Stimulated activated CD8-positive, alpha-beta memory T cell treated with anti-CD3 and anti-CD28 coated beads, Interleukin-15, amount 100 ng/mL, for 1 hour (primary cell): Measurements from ENCODE around the gene SPRN.
"Not testable (repeated sequence)": the region's sequence is repeated elsewhere in the genome, so short reads cannot be mapped to it uniquely, and the experiment has no call there.

Source experiments
- DNase-seq: peaks from one replicate; pipeline ENCODE4 v3.0.0-alpha.2; 2020; ENCODE audit warnings: low read depth

Gene SPRN

DNA sequence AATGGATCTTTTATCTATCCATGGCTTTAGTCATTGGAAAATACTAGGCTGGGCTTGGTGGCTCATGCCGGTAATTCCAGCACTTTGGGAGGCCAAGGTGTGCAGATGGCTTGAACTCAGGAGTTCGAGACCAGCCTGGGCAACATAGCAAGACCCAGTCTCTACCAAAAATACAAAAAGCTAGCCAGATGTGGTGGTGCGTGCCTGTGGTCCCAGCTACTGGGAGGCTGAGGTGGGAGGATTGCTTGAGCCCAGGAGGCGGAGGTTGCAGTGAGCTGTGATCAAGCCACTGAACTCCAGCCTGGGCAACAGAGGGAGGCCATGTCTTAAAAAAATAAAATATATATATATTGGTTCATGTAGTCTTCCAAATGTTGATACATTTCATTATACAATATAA, 37.5 kb downstream of the SPRN start:
- DNase-seq = not testable (repeated sequence)

DNA sequence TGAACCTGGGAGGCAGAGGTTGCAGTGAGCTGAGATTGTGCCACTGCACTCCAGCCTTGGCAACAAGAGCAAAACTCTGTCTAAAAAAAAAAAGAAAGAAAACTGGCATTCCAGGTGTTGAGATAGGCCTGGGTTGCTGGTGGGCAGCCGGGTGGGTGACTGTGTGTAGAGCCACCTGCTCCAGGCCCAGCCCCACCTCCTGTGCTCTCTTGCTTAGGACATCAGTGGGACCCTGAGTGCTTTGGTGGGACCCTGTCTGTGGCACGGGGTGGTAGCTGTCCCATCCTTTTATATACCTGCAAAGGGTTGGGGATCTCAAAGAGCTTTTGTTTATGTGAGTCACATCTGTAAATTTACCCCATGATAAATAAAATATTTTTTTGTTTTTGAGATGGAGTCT, 39.2 kb downstream of the SPRN start:
- DNase-seq = no peak

DNA sequence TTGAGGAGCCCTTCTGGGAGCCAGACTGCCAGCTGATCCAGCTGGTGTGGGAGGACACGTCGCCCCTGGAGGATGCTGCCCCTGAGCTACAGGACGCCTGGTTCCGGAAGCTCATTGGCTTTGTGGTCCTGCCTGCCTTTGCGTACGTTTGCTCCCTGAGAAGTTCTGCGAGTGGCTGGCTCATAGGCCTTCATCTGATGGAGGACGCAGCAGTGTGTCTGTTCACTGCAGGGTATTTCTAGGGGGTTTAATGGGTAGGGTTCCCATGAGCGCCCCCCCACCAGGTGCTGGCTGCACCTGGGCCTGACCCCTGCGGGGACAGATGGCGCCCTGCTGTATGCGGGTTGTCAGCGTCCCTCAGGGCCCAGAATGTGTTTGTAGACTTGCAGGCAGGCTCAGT, 40.4 kb downstream of the SPRN start:
- no peak for DNase-seq

DNA sequence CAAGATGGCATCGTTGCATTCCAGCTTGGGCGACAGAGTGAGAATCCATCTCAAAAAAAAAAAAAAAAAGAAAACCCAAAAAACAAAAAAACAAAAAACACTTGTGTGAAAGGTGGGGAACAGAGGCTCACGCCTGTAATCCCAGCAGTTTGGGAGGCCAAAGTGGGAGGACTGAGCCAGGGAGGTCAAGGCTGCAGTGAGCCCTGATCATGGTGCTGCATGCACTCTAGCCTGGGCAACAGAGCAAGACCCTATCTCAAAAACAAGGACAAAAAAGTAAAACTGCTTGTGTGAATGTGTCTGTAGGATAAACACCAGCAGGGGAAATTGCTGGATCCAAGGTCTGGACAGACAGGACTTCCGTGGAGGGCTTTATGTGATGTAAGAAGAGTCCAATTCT, 40.9 kb downstream of the SPRN start:
- no peak for DNase-seq

DNA sequence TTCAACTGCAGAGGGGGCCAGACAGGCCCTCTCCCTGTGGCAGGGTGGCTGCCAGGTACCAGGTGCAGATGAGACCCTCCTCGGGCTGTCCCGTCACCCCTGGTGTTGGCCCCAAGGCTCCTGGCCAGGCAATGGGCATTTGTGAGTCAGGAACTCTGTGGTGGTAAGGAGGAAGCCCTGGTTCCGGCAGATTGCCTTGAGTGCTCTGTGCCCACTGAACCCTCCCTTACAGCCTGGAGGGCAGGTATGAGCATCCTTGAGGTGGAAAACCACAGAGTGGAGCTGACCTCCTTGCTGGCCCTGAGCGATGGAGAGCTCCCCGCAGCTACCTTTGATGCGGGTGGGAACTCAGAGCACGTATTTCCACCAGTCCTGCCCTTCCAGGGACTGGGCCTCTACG, 43.4 kb downstream of the SPRN start:
- no peak for DNase-seq

DNA sequence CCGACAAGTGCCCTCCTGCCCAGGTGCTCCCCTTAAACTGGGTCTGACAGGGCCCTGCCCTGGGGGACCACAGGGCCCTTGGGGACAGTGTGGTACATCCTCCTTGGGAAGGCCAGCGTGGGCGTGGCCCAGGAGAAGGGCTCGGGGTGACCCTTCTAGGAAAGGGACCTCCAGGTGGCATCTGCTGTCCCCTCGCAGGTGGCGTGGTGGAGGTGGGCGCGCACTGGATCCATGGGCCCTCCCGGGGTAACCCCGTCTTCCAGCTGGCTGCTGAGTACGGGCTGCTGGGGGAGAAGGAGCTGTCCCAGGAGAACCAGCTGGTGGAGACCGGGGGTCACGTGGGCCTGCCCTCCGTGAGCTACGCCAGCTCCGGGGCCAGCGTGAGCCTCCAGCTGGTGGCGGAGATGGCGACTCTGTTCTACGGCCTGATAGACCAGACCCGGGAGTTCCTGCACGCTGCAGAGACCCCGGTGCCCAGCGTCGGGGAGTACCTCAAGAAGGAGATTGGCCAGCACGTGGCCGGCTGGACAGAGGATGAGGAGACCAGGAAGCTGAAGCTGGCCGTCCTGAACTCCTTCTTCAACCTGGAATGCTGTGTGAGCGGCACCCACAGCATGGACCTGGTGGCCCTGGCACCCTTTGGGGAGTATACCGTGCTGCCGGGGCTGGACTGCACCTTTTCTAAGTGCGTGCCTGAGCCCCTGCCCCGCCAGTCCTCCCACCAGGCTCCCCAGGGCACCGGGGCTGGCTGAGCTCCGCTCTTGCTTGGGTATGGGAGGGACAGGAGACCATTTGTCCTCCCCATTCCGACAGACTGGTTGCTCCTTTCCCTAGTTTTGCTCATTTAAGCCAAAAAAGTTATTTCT, 44.4 kb downstream of the SPRN start:
- no peak for DNase-seq

DNA sequence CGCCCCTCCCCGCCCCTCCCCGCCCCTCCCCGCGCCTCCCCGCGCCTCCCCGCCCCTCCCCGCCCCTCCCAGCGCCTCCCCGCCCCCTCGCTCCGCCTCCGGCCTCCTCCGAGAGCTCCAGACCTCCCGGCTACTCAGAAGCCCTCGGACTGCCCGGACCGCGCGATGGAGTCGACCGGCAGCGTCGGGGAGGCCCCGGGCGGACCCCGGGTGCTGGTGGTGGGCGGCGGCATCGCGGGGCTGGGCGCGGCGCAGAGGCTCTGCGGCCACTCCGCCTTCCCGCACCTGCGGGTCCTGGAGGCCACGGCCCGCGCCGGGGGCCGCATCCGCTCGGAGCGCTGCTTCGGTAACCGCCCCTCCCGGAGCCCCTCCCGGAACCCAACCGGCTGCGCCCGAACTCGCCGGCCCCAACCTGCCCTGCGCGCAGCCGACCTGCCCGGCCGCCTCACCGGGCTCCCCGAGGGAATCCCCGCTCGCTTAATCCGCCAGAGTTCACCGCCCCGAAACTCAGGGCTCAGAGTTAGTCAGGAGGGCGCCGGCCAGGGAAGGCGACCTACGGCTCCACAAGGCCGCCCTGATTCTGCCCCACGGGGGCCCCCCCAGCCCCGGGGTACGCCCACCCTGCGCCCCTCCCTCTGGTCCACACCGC, 45.1 kb downstream of the SPRN start, which contains the start of gene PAOX:
Gene PAOX, plus strand, starts transcription at position 111 of the 649 bp plus-strand sequence. Its CDS starts 55 bp downstream, at position 166.
- DNase-seq = peak; percentile 18

DNA sequence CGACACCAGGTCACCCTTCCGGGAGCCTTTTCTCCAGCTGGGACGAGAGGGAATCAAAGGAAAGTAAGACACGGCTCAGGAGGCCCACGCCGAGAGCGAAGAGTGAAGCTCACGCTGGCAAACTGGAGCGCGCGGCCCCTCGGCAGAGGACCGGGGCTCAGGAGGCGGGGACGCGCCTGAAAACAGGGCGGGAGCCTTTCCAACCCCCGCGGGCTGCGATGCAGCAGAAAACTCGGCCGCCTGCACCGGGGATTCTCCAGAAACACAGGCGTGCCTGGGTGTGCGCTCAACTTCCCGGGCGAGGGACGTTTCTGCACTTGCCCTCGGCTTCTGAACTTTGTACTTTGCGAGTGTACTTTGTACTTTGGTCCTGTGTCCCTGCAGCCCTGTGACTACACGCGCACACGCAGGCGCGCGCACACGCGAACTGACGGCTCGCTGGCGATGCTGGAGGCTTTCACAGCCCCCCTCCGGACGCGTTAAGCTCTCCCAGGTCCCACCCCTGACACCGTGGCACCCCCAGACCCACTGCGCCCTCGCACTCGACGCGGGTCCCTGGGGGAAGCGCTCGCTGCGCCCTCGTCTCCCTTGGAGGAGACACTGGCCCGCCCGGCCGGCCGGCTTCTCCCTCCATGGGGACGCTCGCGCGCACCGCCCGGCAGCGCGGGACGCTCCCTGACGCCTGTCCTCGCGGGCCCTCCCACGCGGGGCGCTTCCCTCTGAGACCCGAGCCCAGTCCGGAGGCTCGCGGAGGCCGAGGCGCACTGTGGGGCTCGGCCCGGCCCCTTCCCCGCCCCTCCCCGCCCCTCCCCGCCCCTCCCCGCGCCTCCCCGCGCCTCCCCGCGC, 46.0 kb downstream of the SPRN start:
- DNase-seq = peak; percentile 20

DNA sequence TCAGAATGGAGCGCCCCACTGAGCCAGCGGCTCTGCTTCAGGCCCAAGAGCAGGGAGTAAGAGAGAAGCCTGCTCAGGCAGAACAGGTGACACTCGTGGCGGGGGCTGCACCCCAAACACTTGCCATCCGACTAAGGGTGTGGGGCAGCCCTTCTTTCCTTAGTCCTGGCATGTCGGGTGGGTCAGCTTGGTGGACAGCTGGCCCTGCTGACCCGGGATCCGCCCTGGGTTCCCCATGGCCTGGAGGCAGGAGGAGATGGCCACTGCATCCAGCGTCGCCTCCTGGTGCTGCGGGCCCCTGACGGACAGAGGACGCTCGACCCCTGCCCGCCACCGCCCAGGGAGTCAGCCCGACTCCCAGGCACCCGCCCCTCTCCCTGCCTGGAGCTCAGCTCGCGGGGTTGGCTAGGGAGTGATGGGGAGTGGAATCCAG, 46.6 kb downstream of the SPRN start:
- no peak for DNase-seq

DNA sequence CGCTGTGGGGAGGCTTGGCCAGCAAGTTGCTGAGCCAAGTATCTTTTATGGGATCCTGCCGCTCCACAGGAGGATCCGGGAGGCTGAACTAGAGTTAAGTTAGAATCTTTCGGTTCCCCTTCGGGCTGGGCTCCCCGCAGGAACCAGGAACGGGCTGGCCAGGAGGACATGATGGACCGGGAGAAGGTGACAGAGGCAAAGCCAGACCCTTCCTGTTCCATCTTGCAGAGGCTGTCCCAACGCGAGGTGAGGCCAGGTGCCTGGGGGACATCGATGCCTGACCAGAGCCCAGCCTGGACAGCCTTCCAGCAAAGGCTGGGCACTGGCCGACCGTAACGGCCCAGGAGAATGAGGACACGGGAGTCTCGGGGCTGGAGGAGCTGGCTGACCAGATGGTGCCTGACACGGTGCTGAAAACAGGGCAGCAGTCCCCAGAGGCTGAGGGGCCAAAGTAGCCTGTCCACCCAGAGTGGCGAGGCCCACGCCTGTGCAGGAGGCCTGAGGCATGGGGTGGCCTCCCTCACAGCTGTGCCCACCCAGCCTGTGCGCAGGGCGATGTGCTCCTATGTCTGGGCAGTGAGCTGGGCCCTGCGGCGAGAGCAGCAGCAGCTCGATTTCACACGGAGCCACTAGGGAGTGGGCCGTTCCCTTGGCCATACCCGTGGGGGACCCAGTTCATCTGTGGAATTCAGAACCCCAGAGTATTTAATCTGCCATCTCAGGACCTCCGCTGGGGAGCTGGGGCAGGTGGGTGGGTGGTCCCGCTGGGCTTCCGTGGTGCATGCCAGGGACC, 47.2 kb downstream of the SPRN start:
- DNase-seq = no peak

DNA sequence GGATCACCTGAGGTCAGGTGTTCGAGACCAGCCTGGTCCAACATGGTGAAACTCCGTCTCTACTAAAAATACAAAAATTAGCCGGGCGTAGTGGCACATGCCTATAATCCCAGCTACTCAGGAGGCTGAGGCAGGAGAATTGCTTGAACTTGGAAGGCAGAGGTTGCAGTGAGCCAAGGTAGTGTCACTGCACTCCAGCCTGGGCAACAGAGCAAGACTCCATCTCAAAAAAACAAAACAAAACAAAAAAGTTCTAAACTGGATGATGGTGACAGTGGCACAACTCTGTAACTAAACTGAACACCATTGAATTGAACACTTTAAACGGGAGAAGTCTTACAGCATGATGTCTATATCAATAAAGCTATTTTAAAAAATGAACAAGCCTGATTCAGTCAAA, 48.2 kb downstream of the SPRN start:
- DNase-seq = not testable (repeated sequence)

DNA sequence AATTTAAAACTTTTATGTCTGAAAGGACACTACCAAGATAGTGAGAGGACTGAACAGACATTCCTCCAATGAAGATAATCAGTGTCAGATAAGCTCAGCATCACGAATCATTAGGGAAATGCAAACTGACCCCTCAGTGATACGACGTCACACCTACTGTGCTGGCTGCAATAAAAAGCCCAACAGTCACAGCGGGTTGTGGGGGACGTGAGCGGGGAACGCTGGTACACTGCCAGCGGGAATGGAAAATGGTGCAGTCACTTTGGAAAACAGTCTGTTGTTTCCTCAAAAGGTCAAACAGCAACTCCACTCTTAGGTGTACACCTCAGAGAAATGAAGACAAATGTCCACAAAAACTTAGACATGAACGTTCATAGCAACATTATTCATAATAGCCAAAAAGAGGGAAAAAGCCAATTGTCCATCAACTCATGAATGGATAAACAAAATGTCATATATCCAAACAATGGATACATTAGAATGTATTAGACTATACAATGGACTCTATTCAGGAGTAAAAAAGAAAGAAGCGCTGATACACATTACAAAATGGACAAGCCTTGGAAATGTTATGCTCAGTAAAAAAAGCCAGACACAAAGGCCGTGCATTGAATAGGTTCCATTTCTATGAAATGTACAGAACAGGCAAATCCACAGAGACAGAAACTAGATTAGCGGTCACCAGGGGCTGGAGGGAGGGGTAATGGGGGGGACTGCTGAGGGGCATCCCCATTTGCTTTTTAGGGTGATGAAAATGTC, 48.9 kb downstream of the SPRN start:
- DNase-seq = no peak

DNA sequence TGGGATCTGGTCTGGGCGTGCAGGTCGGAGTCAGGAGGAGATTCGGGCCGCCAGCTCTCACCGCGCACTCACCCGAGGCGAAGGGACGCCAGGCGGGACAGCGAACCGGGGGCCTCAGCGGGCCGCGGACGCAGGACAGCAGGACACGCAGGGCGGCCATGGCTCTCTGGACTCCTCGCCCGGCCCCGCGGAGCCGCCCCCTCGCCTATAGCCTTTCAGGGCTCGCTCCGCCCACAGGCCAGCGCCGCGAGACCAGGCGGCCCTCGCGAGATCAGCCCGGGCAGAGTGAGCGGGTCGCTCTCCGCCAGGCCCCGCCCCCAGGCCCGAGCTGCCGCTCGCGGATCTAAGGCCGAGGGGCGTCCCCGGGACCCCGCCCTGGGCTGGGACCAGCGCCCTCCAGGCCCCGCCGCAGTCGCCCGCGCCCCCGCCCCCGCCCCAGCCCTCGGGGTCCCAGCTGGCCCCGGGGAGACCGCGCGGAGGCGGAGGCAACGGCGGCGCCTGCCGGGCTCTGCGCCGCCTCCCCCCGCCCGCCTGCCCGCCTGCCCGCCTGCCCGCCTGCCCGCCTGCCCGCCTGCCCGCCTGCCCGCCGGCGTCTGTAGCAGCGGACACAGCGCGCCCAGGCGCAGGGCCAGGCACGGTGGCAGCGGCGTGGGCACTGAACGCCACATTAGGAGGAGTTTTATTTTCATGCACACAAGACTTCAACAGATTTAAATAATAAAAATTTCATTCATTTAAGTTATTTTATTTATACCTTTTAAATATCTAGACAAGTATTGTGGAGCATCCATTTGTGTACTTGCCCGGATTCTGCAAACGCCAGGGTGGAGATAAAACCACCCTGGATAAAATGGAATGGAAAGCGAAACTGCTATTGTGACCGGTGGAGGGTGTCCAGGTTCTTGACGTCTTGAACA, 51.0 kb downstream of the SPRN start, which contains the start of gene ECHS1:
Gene ECHS1, minus strand, starts transcription at position 181 of the 917 bp plus-strand sequence. Its CDS starts 21 bp downstream, at position 160.
- peak; percentile 84 for DNase-seq

DNA sequence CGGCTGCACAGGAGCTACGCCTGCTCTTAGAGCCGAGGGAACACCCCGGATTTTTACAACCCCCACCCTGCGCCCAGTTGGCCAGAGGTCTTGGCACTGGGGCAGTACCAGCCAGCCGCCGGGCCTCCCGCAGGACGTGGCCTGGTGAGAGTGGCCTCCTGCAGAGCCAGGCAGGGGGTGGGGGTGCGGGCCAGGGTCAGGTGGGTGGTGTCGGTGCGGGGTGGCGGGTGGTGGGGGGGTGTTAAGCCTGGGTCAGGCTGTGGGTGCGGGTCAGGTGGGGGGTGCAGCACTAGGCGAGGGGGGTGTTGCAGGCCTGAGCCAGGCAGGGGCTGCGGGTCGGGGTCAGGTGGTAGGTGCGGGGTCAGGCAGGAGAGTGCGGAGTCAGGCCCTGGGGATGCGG, 51.9 kb downstream of the SPRN start:
- DNase-seq = no peak
